GM12878 (cell line): ENCODE measurements around the gene CDK4.

Source experiments
- NFXL1 ChIP-seq: fragments of 450-650 bp; IDR thresholded peaks from 2 replicates; pipeline ENCODE4 v1.6.1; 2017; ENCODE audit warnings: antibody characterized with exemption, mild to moderate bottlenecking, borderline replicate concordance
- POLR2A ChIP-seq: IDR thresholded peaks from 2 replicates; pipeline ENCODE4 v1.6.1; 2011; ENCODE audit warnings: low read depth, mild to moderate bottlenecking, low read length
- POLR2AphosphoS2 ChIP-seq: IDR thresholded peaks from 2 replicates; pipeline ENCODE4 v1.6.1; 2011; ENCODE audit warnings: low read depth, mild to moderate bottlenecking, low read length, improper control_type of control experiment, moderate library complexity
- POLR2AphosphoS5 ChIP-seq: IDR thresholded peaks from 2 replicates; pipeline ENCODE4 v1.6.1; 2011; ENCODE audit warnings: mild to moderate bottlenecking, low read length, inconsistent platforms
- TF ChIP-seq, protein P1 (sequence below), 3 experiments: IDR thresholded peaks in 2 of 3; conservative IDR thresholded peaks in 1 of 3; 2 replicates each; pipeline ENCODE4 v1.5.1; 2011; ENCODE audit warnings: low read depth in 3 of 3, low read length in 3 of 3, mild to moderate bottlenecking in 3 of 3, control low read depth in 2 of 3, moderate library complexity in 2 of 3, inconsistent platforms in 1 of 3, mixed read lengths in 1 of 3; ENCODE audit not compliant: control insufficient read depth in 2 of 3, insufficient read depth in 1 of 3; ENCODE audit errors: extremely low read depth in 1 of 3

DNA sequence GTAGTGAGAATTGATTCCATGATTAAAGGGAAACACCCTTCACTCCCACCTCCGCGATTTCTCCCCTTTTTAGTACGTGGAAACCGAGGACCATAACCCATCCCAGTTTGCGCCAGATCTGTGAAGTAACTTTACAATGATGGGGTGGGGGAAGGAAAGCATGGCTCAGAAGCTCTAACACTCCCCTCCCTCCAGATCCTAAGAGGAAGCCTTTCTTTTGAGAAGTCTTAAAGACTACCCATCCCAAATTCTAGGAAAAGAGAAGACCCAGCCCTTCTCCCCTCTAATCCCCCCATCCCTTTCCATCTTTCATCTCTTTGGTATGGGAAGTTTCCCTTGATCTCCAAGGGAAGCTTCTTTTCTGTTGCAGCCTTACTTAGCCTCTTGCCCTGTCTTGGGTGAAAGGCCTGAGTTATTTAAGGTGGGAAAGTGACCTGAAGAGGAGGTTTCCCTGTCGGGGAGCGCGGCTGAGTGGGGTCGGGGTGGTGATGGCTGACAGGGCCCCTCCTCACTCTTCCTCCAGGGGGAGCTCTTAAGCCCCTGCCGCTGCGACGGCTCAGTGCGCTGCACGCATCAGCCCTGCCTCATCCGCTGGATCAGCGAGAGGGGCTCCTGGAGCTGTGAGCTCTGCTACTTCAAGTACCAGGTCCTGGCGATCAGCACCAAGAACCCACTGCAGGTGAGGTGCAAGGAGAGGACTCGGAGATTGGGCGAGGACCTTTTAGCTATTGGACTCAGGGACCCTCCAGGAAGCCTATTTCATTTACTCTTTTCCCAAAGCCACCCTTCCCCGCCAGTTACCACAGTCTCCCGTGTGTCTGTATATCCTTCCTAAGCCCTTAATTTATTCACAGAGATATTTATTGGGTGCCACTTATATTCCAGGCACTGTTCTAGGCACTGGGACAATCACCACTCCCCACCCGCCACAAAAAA lies 4.6 kb upstream of the CDK4 start:
- TF ChIP-seq NFXL1 (no peak), POLR2AphosphoS2 (no peak), POLR2AphosphoS5 (no peak), POLR2A (no peak)
- TF ChIP-seq, protein P1, sequence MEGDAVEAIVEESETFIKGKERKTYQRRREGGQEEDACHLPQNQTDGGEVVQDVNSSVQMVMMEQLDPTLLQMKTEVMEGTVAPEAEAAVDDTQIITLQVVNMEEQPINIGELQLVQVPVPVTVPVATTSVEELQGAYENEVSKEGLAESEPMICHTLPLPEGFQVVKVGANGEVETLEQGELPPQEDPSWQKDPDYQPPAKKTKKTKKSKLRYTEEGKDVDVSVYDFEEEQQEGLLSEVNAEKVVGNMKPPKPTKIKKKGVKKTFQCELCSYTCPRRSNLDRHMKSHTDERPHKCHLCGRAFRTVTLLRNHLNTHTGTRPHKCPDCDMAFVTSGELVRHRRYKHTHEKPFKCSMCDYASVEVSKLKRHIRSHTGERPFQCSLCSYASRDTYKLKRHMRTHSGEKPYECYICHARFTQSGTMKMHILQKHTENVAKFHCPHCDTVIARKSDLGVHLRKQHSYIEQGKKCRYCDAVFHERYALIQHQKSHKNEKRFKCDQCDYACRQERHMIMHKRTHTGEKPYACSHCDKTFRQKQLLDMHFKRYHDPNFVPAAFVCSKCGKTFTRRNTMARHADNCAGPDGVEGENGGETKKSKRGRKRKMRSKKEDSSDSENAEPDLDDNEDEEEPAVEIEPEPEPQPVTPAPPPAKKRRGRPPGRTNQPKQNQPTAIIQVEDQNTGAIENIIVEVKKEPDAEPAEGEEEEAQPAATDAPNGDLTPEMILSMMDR (IDR thresholded peaks at IDR 0.05 in 2 of 3, conservative IDR thresholded peaks at IDR 0.05 in 1 of 3; ENCODE audit: control insufficient read depth in 2 of 3, extremely low read depth in 1 of 3, insufficient read depth in 1 of 3, low read depth in 3 of 3, low read length in 3 of 3), result peak; percentile 75 to 94 (median 86)
